Heart left ventricle (tissue), 16 donors: ENCODE measurements around the gene OTOS. TPM values are rescaled to one million over a fixed set of nuclear protein-coding genes. Genes with fewer than 3 reads are reported as not detected.

Experiments
- ATAC-seq, 4 donors: fragments of 200-7000 bp; cut with Tn5 transposase; one replicate each; pipeline ENCODE4 v1.9.1; 2020 to 2022; ENCODE audit warnings: moderate library complexity in 4 of 4, mild to moderate bottlenecking in 3 of 4, moderate number of reproducible peaks in 1 of 4
- DNase-seq, 5 donors: peaks; one replicate each; pipeline ENCODE4 v3.0.0-alpha.2; 2020
- H3K27ac ChIP-seq, 12 donors: fragments of 200-600 bp; sonication (generic) in 4 of 12; one replicate each; pipeline versions ENCODE4 v1.5.0 to v1.8.0; 2016 to 2022; ENCODE audit warnings: mild to moderate bottlenecking in 2 of 12
- H3K27me3 ChIP-seq, 9 donors: fragments of 200-600 bp; sonication (generic) in 2 of 9; one replicate each; pipeline versions ENCODE4 v1.5.1 to v1.8.0; 2016 to 2022; ENCODE audit warnings: mild to moderate bottlenecking in 3 of 9
- H3K36me3 ChIP-seq, 9 donors: fragments of 200-600 bp; sonication (generic) in 2 of 9; one replicate each; pipeline versions ENCODE4 v1.5.0 to v1.8.0; 2018 to 2022; ENCODE audit warnings: mild to moderate bottlenecking in 2 of 9
- H3K4me1 ChIP-seq, 12 donors: fragments of 200-600 bp; sonication (generic) in 4 of 12; one replicate each; pipeline versions ENCODE4 v1.5.0 to v1.8.0; 2016 to 2022; ENCODE audit warnings: mild to moderate bottlenecking in 3 of 12
- H3K4me3 ChIP-seq, 12 donors: fragments of 200-600 bp; sonication (generic) in 4 of 12; one replicate each; pipeline versions ENCODE4 v1.5.0 to v1.8.0; 2017 to 2022; ENCODE audit warnings: mild to moderate bottlenecking in 9 of 12, moderate library complexity in 4 of 12
- H3K9me3 ChIP-seq, 12 donors: fragments of 200-600 bp; sonication (generic) in 4 of 12; one replicate each; pipeline versions ENCODE4 v1.5.0 to v1.8.0; 2016 to 2022; ENCODE audit warnings: mild to moderate bottlenecking in 1 of 12
- POLR2A ChIP-seq, 2 donors: fragments of 450-650 bp; IDR thresholded peaks; one replicate each; pipeline ENCODE4 v1.6.1; 2017; ENCODE audit warnings: antibody characterized with exemption in 2 of 2, mild to moderate bottlenecking in 2 of 2, moderate library complexity in 2 of 2
- WGBS, 4 donors: extraction: QIAGEN DNeasy Blood & Tissue Kit in 2 of 4; methylation state at CpG; one replicate each; pipeline versions ENCODE4 v1.1.5 to v1.1.7; 2013 to 2018; 5-methylcytosine and 5-hydroxymethylcytosine counted together
- intact Hi-C, 10 donors: fragments of 100-400 bp; cut with DNase I; formaldehyde crosslinking; loops; one replicate each; pipeline versions ENCODE4 v1.11.1 to v1.14.2; 2022
- polyA plus RNA-seq, 2 donors: library from polyadenylated mRNA; stranded (reverse); fragments of 200-250 nt; gene quantifications; one replicate each; pipeline ENCODE4 v1.2.3, GENCODE V29; 2013
- total RNA-seq, 9 donors: library from RNA; depleted of rRNA in 2 of 9; stranded (reverse); fragments of >200 nt in 2 of 9; fragmentation: NEBNext Ultra II Directional in 3 of 9; extraction: Animal tissue kit (Norgen Biotek cat#: 25700) in 3 of 9; gene quantifications; one replicate each; pipeline versions ENCODE4 v1.1.0 to v1.2.4, GENCODE V29; 2016 to 2023
- TF ChIP-seq, protein P1 (sequence below), 12 donors: fragments of 200-600 bp; sonication (generic) in 4 of 12; IDR thresholded peaks; one replicate each; pipeline versions ENCODE4 v1.5.0 to v1.8.0; 2018 to 2022; ENCODE audit warnings: antibody characterized with exemption in 12 of 12, mild to moderate bottlenecking in 5 of 12
- donor health status: ischemic (EF 13 %, LVEDD 7.1; RV severe dilation, severe dysfunction).
- donor health status: healthy with polysubstance abuse.
- donor health status: DM: no; HTN: yes; CAD: no.
- donor health status: DM: no; HTN: no; CAD: no.
- donor health status: ischemic (EF 25% LVEDD 6.9; RV normal size, moderate dysfunction).
- donor health status: ischemic (EF 25% LVEDD 5.7; RV mildly dilated, moderate dysfunction).
- donor health status: healthy.
- donor health status: DM: yes; HTN: yes; CAD: no.
- donor health status: ischemic (EF 35%, LVEDD 5.7; RV mildly dilated, moderate dysfunction).
- donor health status: nonischemic (EF 11% LVEDD 7.7; RV severe dilation, severe dysfunction).
- donor health status: DM: yes; HTN: yes; CAD: no.
- donor health status: PGD.
- donor health status: ischemic (EF 29% LVEDD 5.4; RV normal size, mild dysfunction).
- donor health status: nonischemic (EF 23%, LVEDD 6.1; RV moderate dilation, normal function).

Gene OTOS
- total and polyA plus RNA-seq, 11 donors, result 1.1 TPM; not detected in 10

DNA sequence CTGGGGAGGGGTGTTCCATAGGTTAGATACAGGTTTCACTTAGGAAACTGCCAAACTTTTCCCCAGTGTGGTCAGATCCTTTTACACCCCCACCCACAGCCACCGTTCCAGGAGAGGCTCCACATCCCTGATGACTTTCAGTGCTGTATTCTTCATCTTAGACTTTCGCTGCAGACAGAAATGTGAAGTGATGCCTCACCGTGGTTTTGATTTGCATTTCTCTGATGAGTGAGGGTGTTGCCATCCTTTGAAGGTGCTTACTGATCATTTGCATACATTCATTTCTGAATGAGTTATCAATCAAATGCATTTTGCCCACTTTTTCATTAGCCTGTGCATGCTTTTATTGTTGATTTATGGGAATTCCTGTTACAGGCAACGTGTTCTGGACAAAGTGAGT, 19.3 kb downstream of the OTOS start:
- no peak for DNase-seq
- Histone ChIP-seq H3K36me3 (peaks cover 0 to 3% (median 0%) of the 10 kb centered on the region in 9 donors), H3K4me3 (no peak overlapping the region), H3K27me3 (no peaks in the 10 kb centered on the region), H3K4me1 (no peaks in the 10 kb centered on the region), H3K9me3 (peaks cover 0 to 14% (median 0%) of the 10 kb centered on the region in 12 donors), H3K27ac (no peak overlapping the region)
- no peak for TF ChIP-seq POLR2A (IDR thresholded peaks at IDR 0.05)
- TF ChIP-seq, protein P1, sequence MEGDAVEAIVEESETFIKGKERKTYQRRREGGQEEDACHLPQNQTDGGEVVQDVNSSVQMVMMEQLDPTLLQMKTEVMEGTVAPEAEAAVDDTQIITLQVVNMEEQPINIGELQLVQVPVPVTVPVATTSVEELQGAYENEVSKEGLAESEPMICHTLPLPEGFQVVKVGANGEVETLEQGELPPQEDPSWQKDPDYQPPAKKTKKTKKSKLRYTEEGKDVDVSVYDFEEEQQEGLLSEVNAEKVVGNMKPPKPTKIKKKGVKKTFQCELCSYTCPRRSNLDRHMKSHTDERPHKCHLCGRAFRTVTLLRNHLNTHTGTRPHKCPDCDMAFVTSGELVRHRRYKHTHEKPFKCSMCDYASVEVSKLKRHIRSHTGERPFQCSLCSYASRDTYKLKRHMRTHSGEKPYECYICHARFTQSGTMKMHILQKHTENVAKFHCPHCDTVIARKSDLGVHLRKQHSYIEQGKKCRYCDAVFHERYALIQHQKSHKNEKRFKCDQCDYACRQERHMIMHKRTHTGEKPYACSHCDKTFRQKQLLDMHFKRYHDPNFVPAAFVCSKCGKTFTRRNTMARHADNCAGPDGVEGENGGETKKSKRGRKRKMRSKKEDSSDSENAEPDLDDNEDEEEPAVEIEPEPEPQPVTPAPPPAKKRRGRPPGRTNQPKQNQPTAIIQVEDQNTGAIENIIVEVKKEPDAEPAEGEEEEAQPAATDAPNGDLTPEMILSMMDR (IDR thresholded peaks at IDR 0.05), result no peak
- intact Hi-C loops, result no loop called here
- 71 to 79% (median 74%) methylated on average over 4 of the region's 4 CpGs for WGBS, 4 donors
- no peak for ATAC-seq

DNA sequence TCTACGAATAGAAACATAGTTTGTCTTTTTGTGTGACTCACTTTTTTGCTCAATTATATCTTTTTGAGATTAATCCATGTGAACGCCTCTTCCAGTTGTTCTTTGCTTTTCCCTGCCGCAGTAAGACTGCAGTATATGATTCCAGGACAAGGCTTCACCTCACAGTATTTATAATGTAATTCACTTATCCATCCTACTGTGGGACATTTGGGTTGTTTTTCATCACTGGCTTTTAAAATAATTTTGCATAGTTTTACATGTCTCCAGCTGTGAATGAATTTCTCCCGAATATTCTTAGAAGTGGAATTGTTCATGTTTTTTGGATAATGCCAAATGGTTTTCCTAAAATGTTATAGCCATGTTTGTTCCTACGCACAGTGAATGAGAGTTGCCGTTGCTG, 26.2 kb downstream of the OTOS start:
- intact Hi-C loops, result no loop called here
- no peaks in the 10 kb centered on the region for H3K4me1 ChIP-seq
- peaks cover 0 to 24% (median 0%) of the 10 kb centered on the region in 12 donors for H3K9me3 ChIP-seq
- ATAC-seq, result no peak
- DNase-seq, result no peak
- TF ChIP-seq, protein P1 (IDR thresholded peaks at IDR 0.05), result no peak
- TF ChIP-seq POLR2A (IDR thresholded peaks at IDR 0.05), result no peak
- 79 to 83% (median 82%) methylated on average over 6 of the region's 6 CpGs for WGBS, 4 donors
- no peak overlapping the region for H3K4me3 ChIP-seq
- no peak overlapping the region for H3K27ac ChIP-seq
- H3K36me3 ChIP-seq, result no peaks in the 10 kb centered on the region
- H3K27me3 ChIP-seq, result peaks cover 0 to 10% (median 0%) of the 10 kb centered on the region in 9 donors

GRCh38 chr2:240112914-240113690, 27.4 kb downstream of the OTOS start:
- 17 to 36% (median 22%) methylated on average over 5 of the region's 5 CpGs for WGBS, 4 donors

GRCh38 chr2:240111253-240111652, 29.2 kb downstream of the OTOS start:
- ATAC-seq (no peak), DNase-seq (no peak)
- intact Hi-C loops, result no loop called here
- Histone ChIP-seq H3K36me3 (no peaks in the 10 kb centered on the region), H3K27me3 (peaks cover 0 to 22% (median 0%) of the 10 kb centered on the region in 9 donors), H3K27ac (no peak overlapping the region), H3K9me3 (peaks cover 0 to 10% (median 0%) of the 10 kb centered on the region in 12 donors), H3K4me1 (no peaks in the 10 kb centered on the region), H3K4me3 (no peak overlapping the region)
- WGBS, 4 donors, result 45 to 64% (median 62%) methylated on average over 10 of the region's 10 CpGs
- no peak for TF ChIP-seq POLR2A (IDR thresholded peaks at IDR 0.05)
- TF ChIP-seq, protein P1 (IDR thresholded peaks at IDR 0.05), result no peak

More at GRCh38 chr2:240112914-240113690, 27.4 kb downstream of the OTOS start:
- Histone ChIP-seq H3K4me1 (no peaks in the 10 kb centered on the region), H3K36me3 (no peaks in the 10 kb centered on the region), H3K4me3 (no peak overlapping the region), H3K9me3 (peaks cover 0 to 12% (median 0%) of the 10 kb centered on the region in 12 donors), H3K27me3 (peaks cover 0 to 10% (median 0%) of the 10 kb centered on the region in 9 donors), H3K27ac (no peak overlapping the region)
- ATAC-seq (no peak), DNase-seq (no peak)
- TF ChIP-seq, protein P1 (IDR thresholded peaks at IDR 0.05), result no peak
- TF ChIP-seq POLR2A (IDR thresholded peaks at IDR 0.05), result no peak
- intact Hi-C loops, result no loop called here
